Amygdala (tissue), 56 donors: ENCODE measurements around the gene LIMS1.
"Not testable (repeated sequence)": the region's sequence is repeated elsewhere in the genome, so short reads cannot be mapped to it uniquely, and the experiment has no call there.

ENCODE experiments used
- DNase-seq, 56 donors: peaks; one replicate each; lab custom pipeline; 2025; lab: John Stamatoyannopoulos, UW

Gene LIMS1

DNA sequence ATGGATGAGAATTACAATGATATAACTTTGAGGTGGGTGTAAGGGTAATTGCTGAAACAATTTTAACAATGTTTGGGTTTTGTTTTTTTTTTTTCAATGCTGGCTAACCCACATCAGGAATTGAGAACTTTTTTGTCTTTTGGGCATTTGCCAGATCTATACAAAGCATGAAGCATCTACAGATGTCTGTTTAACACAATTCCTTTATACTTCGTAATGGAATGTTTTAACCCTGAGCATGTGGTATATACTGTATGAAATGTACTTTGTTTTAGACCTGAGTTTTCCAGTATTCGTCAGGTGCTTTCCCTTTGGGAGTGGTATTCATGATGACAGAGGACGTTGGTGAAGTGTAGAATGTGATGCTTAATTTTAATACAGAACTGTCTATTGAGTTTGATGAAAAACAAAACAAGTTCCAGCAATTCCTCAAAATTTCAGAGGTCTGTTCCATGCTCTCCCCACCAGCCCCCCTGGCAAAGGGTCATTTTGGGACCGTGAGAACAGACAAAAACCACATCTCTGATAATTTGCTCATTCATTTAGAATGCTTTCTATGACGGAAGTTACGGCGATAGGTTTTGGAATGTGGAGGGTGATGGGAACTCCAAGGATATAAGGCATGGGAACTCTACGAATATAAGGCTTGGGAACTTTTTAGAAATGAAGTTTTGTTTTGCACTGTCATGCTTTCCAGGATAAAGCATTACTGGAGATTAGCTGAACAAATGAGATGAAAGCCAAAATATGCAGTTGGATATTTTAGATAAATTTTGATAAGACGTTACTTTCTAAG is 14.1 kb downstream of the LIMS1 start:
- no peak for DNase-seq

DNA sequence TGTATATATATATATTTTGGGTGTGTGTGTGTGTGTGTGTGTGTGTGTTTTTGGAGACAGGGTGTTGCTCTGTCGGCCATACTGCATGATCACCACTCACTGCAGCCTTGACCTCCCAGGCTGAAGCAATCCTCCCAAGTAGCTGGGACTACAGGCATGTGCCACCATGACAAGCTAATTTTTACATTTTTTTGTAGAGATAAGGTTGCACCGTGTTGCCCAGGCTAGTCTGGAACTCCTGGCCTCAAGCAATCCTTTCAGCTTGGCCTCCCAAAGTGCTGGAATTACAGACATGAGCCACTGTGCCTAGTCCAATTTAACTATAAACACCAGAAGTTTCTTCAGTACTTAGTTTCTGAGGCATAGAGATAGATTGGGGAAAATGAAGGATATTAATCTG is 18.3 kb downstream of the LIMS1 start:
- no peak for DNase-seq

DNA sequence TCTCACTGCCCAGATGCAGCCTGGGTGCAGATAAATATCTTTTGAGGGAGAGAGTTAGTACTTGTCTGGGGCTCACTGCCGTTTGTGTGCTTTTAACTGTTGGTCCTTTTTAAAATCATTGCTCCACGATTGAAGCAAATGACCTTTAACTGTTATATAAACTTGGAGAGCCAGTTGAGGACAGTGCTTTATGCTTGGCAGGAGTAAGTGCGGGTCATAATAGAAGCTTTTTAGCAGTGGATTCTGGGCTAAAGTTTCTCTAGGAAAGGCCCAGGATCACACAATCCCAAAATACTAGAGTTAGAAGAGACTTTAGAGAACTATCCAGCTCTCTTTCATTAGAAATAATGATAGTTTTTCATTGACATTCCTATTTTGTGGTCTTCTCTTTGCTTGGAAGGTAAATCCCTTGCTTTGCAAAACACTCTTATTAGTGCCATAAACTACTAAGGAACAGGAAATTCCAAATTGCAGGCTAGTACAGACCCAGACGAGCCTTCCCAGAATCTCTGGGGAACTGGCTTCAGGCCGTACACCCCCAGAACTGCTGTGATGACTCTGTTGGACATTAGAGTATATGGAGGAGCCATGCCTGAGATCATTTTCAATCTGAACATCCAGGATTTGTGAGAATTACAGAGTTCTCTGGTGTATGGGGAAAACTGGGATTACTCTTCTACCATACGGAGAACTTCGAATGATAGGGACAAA is 19.1 kb downstream of the LIMS1 start:
- DNase-seq, result peak in 1 of 56 donors; percentile 9

DNA sequence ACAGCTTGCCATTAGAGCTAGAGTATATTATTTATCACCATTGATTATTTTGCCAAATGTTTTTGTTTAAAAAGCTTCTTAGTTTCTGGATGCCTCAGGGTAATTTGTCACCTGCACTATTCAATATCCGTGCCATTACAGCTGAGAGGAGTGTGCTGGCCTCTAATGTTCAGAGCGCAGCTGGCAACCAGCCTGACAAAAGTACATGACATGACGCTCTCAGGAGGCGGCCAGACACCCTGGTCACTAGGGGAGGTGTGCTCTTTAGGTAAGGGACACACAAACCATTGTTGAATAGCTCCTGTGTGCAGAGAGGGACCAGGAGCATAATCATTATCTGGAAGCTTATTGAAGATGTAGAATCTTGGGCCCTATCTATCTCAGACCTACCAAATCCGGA is 20.3 kb downstream of the LIMS1 start:
- DNase-seq, result no peak

DNA sequence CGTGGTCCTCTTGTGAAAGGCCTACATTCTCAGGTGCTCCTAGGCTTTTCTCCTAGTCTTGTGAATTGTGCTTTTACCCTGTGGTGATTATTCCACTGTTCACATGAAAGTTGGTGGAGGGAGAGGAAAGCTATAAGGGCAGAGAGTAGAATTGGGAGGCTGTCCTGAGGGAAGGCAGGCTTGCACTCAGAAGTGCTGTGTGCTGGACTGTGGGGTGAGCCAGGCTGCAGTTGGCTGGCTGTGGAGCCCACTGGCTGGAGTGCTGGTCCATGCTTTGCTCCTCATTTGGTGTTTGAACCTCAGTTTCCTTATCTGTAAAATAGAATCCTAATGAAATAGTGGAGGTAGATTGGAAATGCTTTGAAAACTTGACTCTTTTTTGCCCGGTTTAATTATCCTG is 21.3 kb downstream of the LIMS1 start:
- no peak for DNase-seq

DNA sequence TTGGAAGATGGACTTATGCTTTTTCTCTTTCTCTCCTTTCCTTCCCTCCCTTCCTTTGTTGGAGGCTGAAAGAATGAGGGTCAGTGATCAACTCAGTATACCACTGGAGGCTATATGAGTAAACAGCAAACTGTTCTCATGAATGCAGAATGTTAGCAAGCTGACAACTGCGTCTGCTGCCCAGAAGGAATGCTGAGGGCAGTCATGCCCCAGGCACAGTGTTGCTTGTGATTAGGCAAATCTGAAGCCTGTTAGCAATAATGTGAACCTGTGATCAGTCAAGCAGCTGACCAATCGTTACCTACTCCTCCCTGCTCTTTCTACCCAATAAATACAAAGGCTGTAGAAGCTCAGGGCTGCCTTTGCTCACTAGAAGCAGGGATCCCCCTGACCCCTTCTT is 22.3 kb downstream of the LIMS1 start:
- DNase-seq, result not testable (repeated sequence)

DNA sequence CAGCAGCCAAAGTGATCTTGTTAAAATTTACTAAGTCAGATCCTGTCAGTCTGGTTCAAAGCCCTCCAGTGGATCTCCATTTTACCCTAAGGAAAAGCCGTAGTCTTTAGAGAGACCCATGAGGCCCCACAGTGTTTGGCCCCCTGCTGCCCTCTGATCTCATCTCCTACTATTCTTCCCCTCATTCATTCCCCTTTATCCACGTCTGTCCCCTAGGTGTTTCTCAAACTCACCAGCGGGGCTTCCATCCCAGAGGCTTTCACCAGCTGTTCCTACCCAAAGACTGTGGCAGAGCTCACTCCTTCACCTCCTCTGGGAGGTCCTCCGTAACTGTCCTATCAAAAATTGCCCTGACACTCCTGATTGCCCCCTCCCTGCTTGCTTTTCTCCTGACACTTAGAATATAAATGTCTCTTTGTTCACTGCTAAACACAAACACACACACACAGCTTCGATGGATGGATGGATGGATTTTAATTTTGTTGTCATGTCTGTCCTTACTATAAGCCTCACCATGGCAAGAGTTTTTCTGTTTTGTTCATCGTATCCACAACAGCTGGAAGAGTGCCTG is 26.1 kb downstream of the LIMS1 start:
- DNase-seq, result peak in 13 of 56 donors; percentile 5 to 31 (median 22)

DNA sequence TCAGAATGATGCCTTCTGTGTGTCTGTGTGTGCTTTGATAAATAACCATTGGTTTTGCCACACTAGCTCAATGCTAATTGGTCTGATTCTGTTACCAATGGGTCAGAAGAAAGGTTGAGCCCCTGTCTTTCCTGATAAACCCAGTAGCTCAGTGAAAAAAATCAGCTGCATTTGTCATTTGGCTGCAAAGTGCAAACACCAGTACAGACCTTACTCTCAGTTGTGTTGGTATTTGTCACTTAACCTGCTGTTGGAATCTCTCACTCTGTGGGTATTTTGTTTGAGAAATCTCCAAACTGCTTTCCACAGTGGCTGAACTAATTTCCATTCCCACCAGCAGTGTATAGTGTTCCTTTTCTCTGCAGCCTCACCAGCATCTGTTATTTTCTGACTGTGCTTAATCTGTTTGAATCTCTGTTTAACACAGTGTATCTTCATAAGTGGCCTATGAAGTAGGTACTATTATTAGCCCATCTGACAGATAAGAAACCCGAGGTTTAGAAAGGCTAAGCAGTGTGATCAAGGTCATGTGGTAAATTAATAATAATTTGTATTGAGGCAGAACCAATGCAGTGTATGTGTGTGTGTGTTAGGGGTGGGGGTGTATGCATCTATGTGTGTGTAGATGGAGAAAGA is 26.7 kb downstream of the LIMS1 start:
- no peak for DNase-seq

DNA sequence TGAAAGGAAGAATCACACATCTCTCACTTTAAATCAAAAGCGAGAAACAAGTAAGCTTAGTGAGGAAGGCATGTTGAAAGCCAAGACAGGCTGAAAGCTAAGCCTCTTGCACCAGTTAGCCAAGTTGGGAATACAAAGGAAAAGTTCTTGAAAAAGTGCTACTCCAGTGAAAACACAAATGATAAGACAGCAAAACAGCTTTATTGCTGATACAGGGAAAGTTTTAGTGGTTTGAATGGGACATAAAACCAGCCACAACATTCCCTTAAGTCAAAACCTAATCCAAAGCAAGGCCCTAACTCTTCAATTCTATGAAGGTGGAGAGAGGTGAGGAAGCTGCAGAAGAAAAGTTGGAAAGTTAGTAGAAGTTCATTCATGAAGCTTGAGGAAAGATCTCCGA is 28.0 kb downstream of the LIMS1 start:
- DNase-seq, result no peak

DNA sequence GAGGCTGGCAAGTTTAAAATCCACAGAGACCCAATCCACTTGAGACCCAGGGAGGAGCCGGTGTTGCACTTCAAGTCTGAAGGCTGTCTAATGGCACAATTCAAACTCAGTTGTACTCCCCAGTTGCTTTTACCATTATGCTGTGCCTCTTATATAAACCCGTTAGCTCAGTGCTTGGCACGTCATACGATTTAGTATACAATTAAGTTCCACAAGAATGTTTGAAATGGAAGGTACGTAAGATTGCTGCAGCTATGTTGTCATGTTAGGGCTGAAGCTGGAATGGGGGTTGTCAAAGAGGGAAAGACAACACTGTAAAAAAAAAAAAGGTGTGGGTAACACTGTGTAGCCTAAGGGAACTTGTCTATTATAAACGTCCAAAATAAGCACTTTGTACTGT is 30.2 kb downstream of the LIMS1 start:
- no peak for DNase-seq

DNA sequence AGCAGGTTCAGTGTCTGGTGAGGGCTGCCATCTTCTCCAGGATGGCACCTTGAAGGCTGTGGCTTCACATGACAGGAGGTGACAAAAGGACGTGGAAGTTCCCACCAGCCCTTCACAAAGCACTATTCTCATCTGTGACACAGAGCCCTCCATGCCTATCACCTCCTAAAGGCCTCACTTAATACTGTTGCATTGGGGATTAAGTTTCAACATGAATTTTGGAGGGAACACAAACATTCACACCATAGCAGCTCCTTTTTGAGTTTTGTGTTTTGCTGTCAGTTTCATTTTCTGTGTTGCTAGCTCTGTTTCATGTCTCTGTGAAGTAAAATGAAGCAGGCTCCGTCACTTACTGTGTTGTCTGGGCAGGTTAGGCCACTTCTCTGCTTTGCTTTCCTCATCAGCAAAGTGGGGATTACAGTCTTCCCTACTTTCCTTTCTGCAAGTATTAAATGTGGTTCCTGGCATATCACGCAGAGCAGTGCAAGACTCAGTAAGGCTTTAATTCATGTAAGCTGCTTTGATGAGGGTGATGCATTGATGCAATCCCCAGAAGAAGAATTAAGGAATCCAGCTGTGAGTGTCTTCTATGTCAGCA is 31.6 kb downstream of the LIMS1 start:
- DNase-seq, result no peak

DNA sequence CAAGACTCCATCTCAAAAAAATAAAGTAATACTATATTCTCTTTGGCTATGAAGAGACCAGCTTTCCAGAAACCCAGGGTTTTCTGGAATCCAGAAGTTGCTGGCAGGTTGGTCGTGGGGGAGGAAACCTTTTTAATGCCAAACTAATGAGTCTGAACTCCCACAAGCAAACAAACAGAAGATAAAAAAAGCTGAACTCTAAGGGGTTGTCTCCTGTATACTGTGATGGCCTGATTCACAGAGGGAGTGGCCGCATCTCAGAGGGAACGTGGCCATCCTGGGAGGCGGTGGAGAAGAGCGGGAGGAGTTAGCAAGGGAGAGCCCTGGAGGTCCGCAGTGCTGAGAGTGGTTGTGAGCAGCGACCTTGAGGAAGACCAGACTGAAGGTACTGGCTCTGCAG is 36.1 kb downstream of the LIMS1 start:
- no peak for DNase-seq

DNA sequence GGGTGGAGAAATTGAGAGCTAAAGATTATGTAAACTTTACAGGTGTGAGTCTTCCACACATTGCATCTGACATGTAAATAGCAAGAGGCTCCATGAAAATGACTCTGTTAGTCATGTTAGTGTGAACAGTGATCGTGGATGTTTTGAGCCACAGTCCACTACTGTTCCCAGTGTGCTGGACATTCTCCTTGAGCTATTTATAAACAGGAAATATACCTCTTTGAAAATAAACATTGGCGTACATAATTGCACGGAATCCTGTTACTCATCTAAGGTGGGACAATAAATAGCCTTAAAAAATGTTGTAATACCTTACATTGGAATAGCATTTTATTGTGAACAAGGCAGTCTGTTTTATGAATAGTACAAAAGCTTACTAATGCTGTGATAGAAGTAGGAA is 37.0 kb downstream of the LIMS1 start:
- no peak for DNase-seq

DNA sequence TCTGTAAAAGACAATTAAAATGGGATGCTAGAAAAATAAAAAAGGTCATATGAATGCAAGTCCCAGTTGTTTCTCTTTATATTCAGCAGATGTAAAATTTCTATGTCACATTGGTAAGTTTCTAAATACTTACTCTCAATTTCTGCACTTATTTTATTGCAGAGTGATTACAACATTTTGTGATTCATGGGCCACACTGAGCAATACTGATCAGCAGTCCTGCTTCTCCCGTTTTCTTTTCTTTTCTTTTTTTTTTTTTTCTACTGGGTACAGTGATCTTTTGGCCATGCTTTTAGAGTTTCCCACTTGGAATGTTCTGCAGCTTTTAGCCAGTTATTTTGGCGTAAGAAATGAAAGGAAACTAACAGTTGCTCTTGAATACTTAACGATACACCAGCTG is 38.8 kb downstream of the LIMS1 start:
- no peak for DNase-seq

DNA sequence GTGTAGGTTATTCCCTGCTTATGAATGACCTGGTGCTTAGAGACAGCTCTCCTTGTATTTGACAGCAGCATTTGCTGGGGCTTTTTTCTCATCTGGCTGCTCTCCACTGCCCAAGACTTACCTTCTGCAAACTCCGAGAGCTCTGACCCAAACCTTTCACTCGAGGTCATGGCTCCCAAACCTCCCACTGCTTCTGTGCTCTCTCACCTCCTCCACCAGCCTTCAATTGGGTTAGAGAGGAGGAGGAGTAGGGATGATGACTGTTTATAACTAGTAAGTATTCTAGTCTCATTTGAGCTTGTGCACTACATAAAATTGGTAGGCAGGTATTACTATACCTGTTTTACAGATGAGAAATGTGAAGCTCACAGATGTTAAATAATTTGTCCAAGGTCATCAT is 40.1 kb downstream of the LIMS1 start:
- DNase-seq, result no peak

DNA sequence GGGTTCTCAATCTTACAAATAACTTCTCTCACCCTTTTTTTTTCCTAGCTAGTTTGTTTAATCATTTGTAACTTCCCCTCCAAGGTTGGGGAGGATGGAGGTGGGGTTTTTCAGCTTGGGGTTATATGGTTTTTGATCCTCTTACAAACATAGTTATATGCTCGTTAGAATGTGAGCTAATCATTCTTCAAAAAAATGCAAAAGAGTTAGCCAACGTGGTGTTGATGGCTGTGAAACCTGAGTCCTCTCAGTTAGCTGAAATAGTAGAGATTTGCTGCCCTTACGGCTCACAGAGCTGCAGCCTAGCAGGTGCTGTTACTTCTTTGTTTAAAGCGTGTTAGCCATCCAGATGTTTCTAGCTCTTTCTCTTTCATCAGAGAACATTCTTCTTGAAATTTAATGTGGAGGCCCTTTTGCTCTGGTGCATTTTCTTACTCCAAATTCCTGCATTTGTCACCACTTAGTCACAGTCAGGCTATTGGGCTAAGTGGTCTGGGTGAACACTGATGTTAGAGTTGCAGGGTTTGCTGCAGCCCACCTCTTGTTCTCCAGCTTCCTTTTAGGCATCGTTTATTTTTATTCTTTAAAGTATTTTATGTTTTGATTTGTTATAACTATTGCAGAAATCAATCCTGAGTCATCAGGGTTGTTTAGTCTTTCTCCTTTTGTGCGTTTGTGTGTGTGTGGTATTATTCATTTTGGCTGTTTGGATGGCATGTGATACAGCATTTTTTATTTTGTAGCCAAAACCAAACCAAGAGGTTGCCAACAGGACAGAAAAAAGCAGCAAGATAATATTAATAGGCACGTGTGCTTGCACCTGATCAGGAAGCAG is 41.1 kb downstream of the LIMS1 start:
- no peak for DNase-seq

DNA sequence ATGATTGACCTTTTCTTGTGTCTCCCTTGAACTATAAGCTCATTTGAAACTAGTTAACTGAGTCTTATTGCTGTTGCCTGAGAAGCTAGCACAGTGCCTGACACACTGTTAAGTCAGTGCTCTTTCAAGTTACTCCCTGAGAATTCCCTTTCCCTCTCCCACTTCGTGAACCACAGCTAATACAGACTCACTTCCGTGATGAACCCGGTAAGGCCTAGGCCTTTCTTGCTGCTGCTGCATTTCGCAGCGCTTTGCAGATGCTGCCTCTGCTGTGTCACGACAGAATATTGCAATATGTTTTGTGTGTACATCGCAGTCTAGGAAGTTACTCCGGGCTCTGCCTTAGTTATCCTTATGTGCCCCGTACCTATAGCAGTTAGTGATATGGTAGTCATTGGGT is 42.8 kb downstream of the LIMS1 start:
- DNase-seq, result no peak

DNA sequence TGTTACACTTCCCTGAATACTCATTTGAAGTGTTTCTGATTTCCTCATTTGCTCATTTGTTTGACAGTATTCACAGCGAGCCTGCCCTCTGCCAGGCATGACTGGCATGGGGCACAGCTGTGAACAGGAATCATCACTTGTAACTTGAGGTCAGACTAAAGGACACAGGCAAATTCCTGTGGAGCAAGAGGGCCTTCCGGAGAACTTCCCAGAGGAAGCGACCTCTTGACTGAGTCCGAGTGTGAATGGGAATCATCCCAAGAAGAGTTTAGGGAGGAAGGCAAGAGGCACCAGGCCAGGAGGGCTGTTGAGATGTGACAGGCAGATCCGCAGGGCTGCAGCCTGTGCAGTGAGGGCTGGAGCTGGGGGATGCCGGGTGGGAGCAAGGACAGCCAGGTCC is 45.4 kb downstream of the LIMS1 start:
- DNase-seq, result no peak

DNA sequence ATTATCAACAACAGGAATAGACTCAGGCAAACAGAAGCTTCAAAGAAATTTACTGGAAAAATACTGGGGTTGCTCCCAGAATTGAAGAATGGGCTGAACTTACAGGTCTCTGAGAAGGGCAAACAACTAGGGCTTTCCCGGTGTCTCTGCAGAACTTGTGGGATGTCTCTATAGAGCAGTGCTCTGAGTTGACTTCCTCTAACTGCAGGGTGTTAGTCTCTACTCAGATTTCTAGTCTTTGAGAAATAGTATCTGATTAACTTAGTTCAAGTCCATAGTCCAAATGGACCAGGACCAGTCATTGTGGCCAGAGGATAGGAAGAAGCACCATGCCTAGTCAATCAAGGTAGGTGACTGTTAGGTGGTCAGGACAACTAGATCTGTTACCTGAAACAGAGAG is 45.8 kb downstream of the LIMS1 start:
- no peak for DNase-seq

DNA sequence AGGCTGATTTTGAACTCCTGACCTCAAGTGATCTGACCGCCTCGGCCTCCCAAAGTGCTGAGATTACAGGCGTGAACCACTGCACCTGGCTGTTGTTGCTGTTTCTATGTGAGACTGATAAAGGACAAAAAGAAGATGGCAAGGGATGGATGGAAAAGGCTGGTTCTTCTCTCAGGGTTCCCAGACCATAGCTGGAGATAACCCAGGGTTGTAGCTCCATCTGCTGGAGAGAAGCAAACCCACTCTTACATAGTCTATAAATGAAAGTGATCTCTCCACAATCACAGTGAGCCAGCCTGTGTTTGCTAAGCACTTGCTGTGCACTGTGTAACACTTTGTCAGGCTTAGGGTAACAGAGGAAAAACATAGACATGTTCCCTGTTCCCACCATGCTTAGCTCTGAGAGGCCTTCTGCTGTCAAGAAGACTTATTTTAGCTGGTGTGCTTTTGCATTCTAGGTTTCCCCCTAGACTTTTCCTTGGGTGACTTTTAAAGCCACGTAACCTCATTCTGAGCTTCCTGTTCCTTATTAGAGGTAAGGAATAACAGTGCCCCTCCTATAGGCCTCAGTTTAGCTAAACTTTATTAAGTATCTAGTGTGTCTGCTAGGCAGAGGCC is 49.7 kb downstream of the LIMS1 start:
- DNase-seq, result peak in 37 of 56 donors; percentile 11 to 81 (median 39)
